K562 (cell line): ENCODE measurements around the gene IL7R.

Experiments used
- CBX8 ChIP-seq: fragments of 200-600 bp; sonication (generic); IDR thresholded peaks from 2 replicates; pipeline ENCODE4 v1.6.1; 2012; ENCODE audit warnings: borderline replicate concordance, mixed run types, low read depth, mild to moderate bottlenecking, moderate library complexity, mixed read lengths, low read length, control low read depth, inconsistent platforms; ENCODE audit not compliant: poor library complexity, severe bottlenecking; ENCODE audit errors: extremely low read depth
- CHD4 ChIP-seq: fragments of 200-600 bp; sonication (generic); IDR thresholded peaks from 3 replicates; pipeline ENCODE4 v1.6.1; 2012; ENCODE audit warnings: low read depth, mild to moderate bottlenecking, mixed read lengths, low read length, inconsistent platforms; ENCODE audit not compliant: insufficient read depth, insufficient replicate concordance, poor library complexity, severe bottlenecking
- MIER1 ChIP-seq: fragments of 450-650 bp; IDR thresholded peaks from 2 replicates; pipeline ENCODE4 v1.6.1; 2016; ENCODE audit warnings: antibody characterized with exemption, mild to moderate bottlenecking, low read depth
- NEUROD1 ChIP-seq: fragments of 150-350 bp; IDR thresholded peaks from 2 replicates; pipeline ENCODE4 v1.6.1; 2014; ENCODE audit warnings: borderline replicate concordance, low read length, low read depth; ENCODE audit not compliant: partially characterized antibody
- POLR2AphosphoS5 ChIP-seq: IDR thresholded peaks from 2 replicates; pipeline ENCODE4 v1.6.1; 2011; ENCODE audit warnings: mild to moderate bottlenecking, low read depth, low read length, moderate library complexity; ENCODE audit not compliant: control insufficient read depth, insufficient read depth
- RAD21 ChIP-seq, 2 experiments: fragments of 250-450 bp in 1 of 2; fragments of 450-650 bp in 1 of 2; sonication (Bioruptor Pico) in 1 of 2; formaldehyde crosslinking in 1 of 2; IDR thresholded peaks in 1 of 2; conservative IDR thresholded peaks in 1 of 2; 2 replicates each; pipeline versions ENCODE4 v1.4.0 to v1.8.0; 2020 to 2022; ENCODE audit warnings: mild to moderate bottlenecking in 2 of 2, moderate library complexity in 1 of 2
- ZNF507 ChIP-seq: conservative IDR thresholded peaks from 2 replicates; pipeline ENCODE4 v1.6.1; 2017; ENCODE audit warnings: missing genetic modification characterization, missing compliant biosample characterization

DNA sequence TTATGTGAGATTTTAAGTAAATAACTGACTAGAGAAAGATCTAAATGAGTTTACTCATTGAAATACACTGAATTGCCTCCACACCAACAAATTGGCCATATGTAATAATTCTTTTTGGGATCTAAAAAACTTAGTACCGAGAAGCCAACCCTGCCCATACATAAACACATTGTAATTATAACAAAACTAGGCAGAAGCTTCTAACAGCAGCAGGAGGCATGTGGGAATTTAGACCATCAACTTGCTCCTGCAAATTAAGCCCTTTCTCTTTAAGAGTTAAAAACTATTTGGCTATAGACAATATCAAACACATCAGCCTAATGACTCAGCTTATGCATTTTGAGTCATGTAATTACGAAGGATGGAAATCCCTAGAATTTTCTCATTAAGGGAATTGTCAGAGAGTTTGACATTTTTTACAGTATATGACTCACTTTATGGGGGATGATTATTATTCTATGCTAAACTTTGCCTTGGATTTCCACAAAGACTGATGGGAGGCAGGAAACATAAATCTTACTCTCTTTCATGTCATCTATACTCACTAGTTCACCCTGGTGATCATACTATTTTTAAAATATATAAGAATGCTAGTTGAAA, 1.0 kb downstream of the IL7R start:
- TF ChIP-seq RAD21 (CRISPR knock-in tag; conservative IDR thresholded peaks at IDR 0.05 in 1 of 2, IDR thresholded peaks at IDR 0.05 in 1 of 2), result no peak
- TF ChIP-seq CBX8, result no peak
- TF ChIP-seq MIER1, result no peak
- no peak for TF ChIP-seq ZNF507 (tag)
- no peak for TF ChIP-seq POLR2AphosphoS5
- TF ChIP-seq CHD4, result no peak
- no peak for TF ChIP-seq NEUROD1
